ENCODE measurements around the gene ZNF521.

ZNF521 gene

DNA sequence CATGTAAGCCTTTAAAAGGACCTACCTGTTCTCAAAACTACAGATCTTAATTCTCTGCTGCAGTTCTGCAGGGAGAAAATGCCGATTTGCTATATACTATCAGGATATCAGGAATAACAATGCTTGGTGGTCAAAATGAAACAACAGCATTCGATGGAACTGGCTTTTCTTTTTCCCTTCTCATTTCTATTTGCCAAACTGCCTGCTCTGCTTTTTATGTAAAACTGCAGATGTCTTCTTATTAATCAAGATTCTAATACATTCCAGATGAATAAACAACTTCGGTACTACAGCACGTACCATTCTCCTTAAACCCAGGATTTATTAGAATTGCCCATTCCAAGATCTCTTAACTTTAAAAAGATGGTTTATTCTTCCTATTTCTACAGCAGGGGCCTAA, 100.9 kb downstream of the ZNF521 start:
- no peak for DNase-seq (ENCODE audit: low read depth, low spot score)

- DNase-seq (ENCODE audit: low read depth, low spot score): no peak
Measured at GRCh38 chr18:25250474-25250851, 101.5 kb downstream of the ZNF521 start.

DNA sequence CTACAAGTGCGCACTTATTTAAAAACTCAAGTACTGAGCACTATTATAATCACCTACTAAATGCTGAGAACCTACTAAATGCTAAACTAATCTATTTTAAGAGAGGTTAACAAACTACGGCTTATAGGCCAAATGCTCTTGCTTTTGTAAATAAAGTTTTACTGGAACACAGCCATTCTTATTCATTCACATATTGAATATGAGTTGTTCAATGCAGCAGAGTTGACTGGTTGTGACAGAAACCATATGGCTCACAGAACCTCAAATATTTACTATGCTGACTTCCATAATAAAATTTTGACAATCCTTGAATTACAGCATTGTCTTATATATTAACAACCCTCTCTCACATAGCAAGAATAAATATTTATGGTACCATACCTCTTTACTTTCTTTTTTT, 103.2 kb downstream of the ZNF521 start:
- no peak for DNase-seq (ENCODE audit: low read depth, low spot score)

- no peak for DNase-seq (ENCODE audit: low read depth, low spot score)
Measured at GRCh38 chr18:25247725-25248124, 104.2 kb downstream of the ZNF521 start.

GRCh38 chr18:25244924-25245698, 106.9 kb downstream of the ZNF521 start:
- DNase-seq (ENCODE audit: low read depth, low spot score): no peak

GRCh38 chr18:25244170-25244569, 107.8 kb downstream of the ZNF521 start:
- DNase-seq (ENCODE audit: low read depth, low spot score): no peak

DNA sequence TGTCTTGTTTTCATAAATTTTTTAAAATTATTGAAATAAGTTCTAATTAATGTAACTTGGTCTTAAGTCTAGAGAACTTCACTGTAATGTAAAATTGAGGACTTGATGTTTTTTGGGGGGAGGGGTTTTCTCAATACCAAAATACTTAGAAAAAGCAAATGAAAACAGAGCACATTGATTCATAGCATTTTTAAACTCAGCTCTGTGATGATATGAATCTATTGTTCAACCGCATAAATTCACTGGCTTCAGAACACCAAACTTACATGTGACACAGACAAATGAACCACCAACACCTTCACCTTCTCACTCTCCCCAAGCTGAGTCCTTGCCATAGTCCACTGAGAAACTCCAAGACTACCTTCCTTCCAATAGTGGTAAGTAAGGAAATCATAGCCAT, 108.2 kb downstream of the ZNF521 start:
- no peak for DNase-seq (ENCODE audit: low read depth, low spot score)

DNA sequence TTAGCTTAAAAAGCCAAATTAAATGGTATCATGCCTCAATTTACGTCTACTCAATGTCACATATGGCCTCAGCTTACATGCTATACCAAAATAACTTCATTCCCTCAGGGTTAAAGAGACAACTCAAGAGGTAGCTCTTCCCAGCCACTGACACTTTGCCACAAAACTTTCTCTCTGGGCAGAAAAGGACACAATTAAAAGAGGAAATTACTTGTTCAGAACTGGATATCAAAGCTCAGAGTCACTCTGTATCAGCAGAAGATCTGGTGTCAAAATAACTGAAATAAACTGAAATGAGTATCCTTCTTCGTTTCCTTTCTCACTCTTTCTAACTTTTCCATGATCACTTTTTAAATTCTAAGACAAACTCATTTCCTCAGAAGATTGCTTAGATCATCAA, 108.7 kb downstream of the ZNF521 start:
- no peak for DNase-seq (ENCODE audit: low read depth, low spot score)

DNA sequence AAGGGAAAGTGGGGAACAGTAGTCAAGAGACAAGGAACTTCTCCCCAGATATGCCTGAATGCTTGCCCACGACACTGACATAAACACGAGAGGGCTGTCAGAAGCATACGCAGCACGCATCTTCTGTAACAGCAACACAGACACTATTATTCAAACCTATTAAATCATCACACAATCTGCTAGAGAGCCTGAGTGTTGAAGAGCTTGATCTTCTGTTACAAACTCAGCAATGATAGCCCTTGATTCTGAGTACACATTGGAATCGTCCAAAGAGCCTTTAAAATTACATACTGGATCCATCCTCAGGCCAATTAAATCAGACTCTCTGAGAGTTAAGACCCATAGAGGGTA, 111.6 kb downstream of the ZNF521 start:
- DNase-seq (ENCODE audit: low read depth, low spot score): no peak

GRCh38 chr18:25239581-25240419, 112.2 kb downstream of the ZNF521 start:
- DNase-seq (ENCODE audit: low read depth, low spot score): no peak

- no peak for DNase-seq (ENCODE audit: low read depth, low spot score)
Measured at GRCh38 chr18:25239151-25239550, 112.8 kb downstream of the ZNF521 start.

DNA sequence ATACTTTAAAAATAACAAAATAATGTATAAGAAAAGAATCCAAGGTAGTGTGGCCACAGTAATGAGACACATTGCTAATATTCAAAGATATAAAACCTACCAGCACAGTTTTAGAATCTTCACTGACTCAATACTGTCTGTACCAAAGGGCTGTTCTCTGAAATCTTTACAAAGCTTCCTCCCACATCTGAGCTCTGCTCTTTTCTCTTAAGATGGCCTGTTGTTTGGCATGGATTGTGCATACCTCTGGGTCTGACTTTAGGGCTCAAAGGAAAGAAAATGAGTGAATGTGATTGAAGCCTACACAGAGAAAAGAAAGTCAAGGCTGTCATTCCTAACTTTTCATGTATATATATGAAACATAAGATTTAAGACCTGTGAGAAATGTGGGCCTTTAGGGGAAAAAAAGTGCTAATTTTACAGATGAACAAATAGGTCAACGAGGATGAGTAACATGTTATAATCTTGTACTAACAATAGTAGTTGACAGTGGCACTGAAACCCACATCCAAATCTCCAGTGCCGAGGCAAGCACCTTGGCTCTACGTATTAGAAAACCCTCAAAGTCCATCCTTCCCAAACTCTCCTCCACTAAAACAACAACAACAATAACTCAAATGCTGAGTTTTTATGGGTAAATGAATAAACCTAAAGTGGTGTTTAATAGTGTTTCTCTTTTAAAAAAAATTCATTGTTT, 114.2 kb downstream of the ZNF521 start:
- DNase-seq (ENCODE audit: low read depth, low spot score): no peak

DNA sequence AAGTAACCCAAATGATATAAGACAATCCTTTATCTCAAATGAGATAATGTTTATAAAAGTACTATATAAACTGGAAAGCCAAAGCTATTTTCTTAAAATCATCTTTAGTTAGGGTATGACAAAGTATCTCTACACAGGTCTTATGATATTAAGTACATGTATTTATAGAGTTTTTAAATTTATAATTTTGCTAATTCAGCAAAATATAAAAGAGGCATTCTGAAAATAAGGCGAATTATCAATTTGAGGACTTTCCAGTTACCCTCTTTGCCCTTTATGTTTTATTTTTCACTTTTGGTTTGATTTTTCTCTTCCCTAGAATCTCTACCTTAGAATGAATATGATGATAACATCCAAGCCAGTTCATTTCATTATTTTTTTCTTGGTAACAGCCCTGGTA, 115.2 kb downstream of the ZNF521 start:
- DNase-seq (ENCODE audit: low read depth, low spot score): no peak

GRCh38 chr18:25235401-25236042, 116.4 kb downstream of the ZNF521 start:
- no peak for DNase-seq (ENCODE audit: low read depth, low spot score)

GRCh38 chr18:25234740-25235345, 117.1 kb downstream of the ZNF521 start:
- DNase-seq (ENCODE audit: low read depth, low spot score): no peak

- DNase-seq (ENCODE audit: low read depth, low spot score): no peak
Measured at GRCh38 chr18:25234322-25234639, 117.7 kb downstream of the ZNF521 start.

DNA sequence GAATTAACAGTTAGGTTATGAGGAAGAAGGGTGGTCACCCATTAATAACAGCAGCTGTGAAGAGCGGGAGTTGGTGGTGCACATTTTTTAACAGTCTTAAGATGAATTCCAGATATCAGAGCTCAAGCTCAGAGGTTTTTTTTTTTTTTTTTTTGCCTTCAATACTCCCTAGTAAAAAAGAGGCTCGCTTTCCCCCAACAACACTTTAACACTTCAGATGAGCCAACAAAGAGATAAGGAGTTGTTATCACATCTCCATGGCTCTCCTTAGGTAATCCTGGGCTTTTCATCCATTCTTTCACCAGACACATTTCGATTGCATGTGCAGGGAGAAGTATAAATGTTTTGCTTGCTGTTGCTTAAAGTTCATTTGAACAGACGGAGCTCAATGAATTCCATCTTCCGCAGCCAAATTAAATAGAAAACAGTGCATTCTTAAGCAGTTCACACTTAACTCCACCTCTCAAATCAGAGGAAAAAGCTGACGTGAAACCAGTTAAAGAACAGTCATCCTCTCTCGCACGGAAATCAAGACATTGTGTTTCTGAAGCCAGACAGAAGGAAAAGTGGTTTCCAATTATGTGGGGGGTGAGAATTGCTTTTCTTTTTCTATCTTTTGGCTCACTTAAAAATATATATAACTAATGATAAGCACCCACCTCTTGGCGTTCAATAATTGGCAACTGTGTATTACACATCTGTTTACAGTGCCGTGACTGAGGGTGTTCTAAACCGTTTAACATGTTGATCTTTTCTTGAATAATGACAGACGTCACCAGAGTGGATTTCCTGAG, 118.2 kb downstream of the ZNF521 start:
- no peak for DNase-seq (ENCODE audit: low read depth, low spot score)

GRCh38 chr18:25231327-25231691, 120.7 kb downstream of the ZNF521 start:
- DNase-seq (ENCODE audit: low read depth, low spot score): no peak

- DNase-seq (ENCODE audit: low read depth, low spot score): peak; percentile 24
Measured at GRCh38 chr18:25230658-25231326, 121.2 kb downstream of the ZNF521 start.

GRCh38 chr18:25229920-25230319, 122.0 kb downstream of the ZNF521 start:
- DNase-seq (ENCODE audit: low read depth, low spot score): no peak
